ENCODE results near the gene FCN1. TPM values are rescaled to one million over a fixed set of nuclear protein-coding genes. Genes with fewer than 3 reads are reported as not detected.
A peak's percentile ranks its signal among the peaks of the same experiment; 100 is the strongest.

Gene FCN1
- total RNA-seq, 4 donors from 2014 or later: 0.16 to 0.42 (median 0.34) TPM

GRCh38 chr9:134864821-134865190 lies 52.9 kb downstream of the FCN1 start:
- Histone ChIP-seq H3K4me1 (peaks cover 9% of the 10 kb centered on the region), H3K9me3 (no peaks in the 10 kb centered on the region), H3K27me3 (peaks cover 15% of the 10 kb centered on the region), H3K4me3 (no peak overlapping the region), H3K36me3 (no peaks in the 10 kb centered on the region), H3K27ac (no peak overlapping the region)
- DNase-seq (ENCODE audit: low spot score in 2 of 2): peak; percentile 44 to 56
- 86% methylated on average over 2 of the region's 13 CpGs for WGBS
- no peak for TF ChIP-seq POLR2A (IDR thresholded peaks at IDR 0.05)
- no peak for TF ChIP-seq CTCF (IDR thresholded peaks at IDR 0.05)
- TF ChIP-seq POLR2AphosphoS5 (IDR thresholded peaks at IDR 0.05): no peak
- no peak for TF ChIP-seq EP300 (IDR thresholded peaks at IDR 0.05)

GRCh38 chr9:134863941-134864820 lies 53.5 kb downstream of the FCN1 start:
- H3K9me3 ChIP-seq: no peaks in the 10 kb centered on the region
- H3K36me3 ChIP-seq: no peaks in the 10 kb centered on the region
- WGBS: 68% methylated on average over 22 of the region's 28 CpGs
- TF ChIP-seq POLR2AphosphoS5 (IDR thresholded peaks at IDR 0.05): no peak
- no peak for TF ChIP-seq EP300 (IDR thresholded peaks at IDR 0.05)
- no peak for TF ChIP-seq POLR2A (IDR thresholded peaks at IDR 0.05)
- TF ChIP-seq CTCF (IDR thresholded peaks at IDR 0.05): no peak
- H3K27ac ChIP-seq: peak overlapping the region; percentile 18
- DNase-seq (ENCODE audit: low spot score in 2 of 2): peak; percentile 62 to 69
- peaks cover 12% of the 10 kb centered on the region for H3K27me3 ChIP-seq
- no peak overlapping the region for H3K4me3 ChIP-seq
- peaks cover 9% of the 10 kb centered on the region for H3K4me1 ChIP-seq

- Histone ChIP-seq H3K36me3 (no peaks in the 10 kb centered on the region), H3K27me3 (peaks cover 9% of the 10 kb centered on the region), H3K4me1 (peaks cover 9% of the 10 kb centered on the region), H3K9me3 (no peaks in the 10 kb centered on the region), H3K4me3 (no peak overlapping the region), H3K27ac (no peak overlapping the region)
- TF ChIP-seq POLR2A (IDR thresholded peaks at IDR 0.05) (no peak), CTCF (IDR thresholded peaks at IDR 0.05) (no peak), POLR2AphosphoS5 (IDR thresholded peaks at IDR 0.05) (no peak), EP300 (IDR thresholded peaks at IDR 0.05) (no peak)
- WGBS: 90% methylated on average over 13 of the region's 16 CpGs
- DNase-seq (ENCODE audit: low spot score in 2 of 2): peak in 1 of 2 donors; percentile 63
Observed at GRCh38 chr9:134863306-134863902, 54.3 kb downstream of the FCN1 start.

GRCh38 chr9:134861595-134862334 lies 55.9 kb downstream of the FCN1 start:
- no peak overlapping the region for H3K4me3 ChIP-seq
- H3K27ac ChIP-seq: no peak overlapping the region
- H3K36me3 ChIP-seq: no peaks in the 10 kb centered on the region
- DNase-seq (ENCODE audit: low spot score in 2 of 2): peak; percentile 49 to 71
- peaks cover 9% of the 10 kb centered on the region for H3K4me1 ChIP-seq
- H3K9me3 ChIP-seq: no peaks in the 10 kb centered on the region
- peaks cover 7% of the 10 kb centered on the region for H3K27me3 ChIP-seq
- WGBS: 91% methylated on average over 17 of the region's 17 CpGs
- TF ChIP-seq POLR2A (IDR thresholded peaks at IDR 0.05) (no peak), POLR2AphosphoS5 (IDR thresholded peaks at IDR 0.05) (no peak), CTCF (IDR thresholded peaks at IDR 0.05) (no peak), EP300 (IDR thresholded peaks at IDR 0.05) (no peak)
